ENCODE data around the gene DMRTA2.
"Not testable (repeated sequence)": the region's sequence is repeated elsewhere in the genome, so short reads cannot be mapped to it uniquely, and the experiment has no call there.

Gene DMRTA2

GRCh38 chr1:50422675-50422945 lies 633 bp downstream of the DMRTA2 start:
- DNase-seq: no peak

- no peak for DNase-seq
Measured at GRCh38 chr1:50421768-50422674, 1.2 kb downstream of the DMRTA2 start.

GRCh38 chr1:50421366-50421748 lies 1.9 kb downstream of the DMRTA2 start:
- no peak for DNase-seq

- no peak for DNase-seq
Measured at GRCh38 chr1:50420689-50421365, 2.4 kb downstream of the DMRTA2 start.

GRCh38 chr1:50419907-50420677 lies 3.2 kb downstream of the DMRTA2 start:
- DNase-seq: no peak

- DNase-seq: no peak
Measured at GRCh38 chr1:50419192-50419906, 3.9 kb downstream of the DMRTA2 start.

GRCh38 chr1:50418600-50419109 lies 4.6 kb downstream of the DMRTA2 start:
- no peak for DNase-seq

GRCh38 chr1:50417946-50418599 lies 5.2 kb downstream of the DMRTA2 start:
- DNase-seq: no peak

GRCh38 chr1:50417507-50417906 lies 5.7 kb downstream of the DMRTA2 start:
- no peak for DNase-seq

GRCh38 chr1:50416553-50417453 lies 6.4 kb downstream of the DMRTA2 start:
- DNase-seq: no peak

- DNase-seq: no peak
Measured at GRCh38 chr1:50416150-50416527, 7.1 kb downstream of the DMRTA2 start.

GRCh38 chr1:50415235-50416149 lies 7.8 kb downstream of the DMRTA2 start:
- no peak for DNase-seq

GRCh38 chr1:50414853-50415234 lies 8.4 kb downstream of the DMRTA2 start:
- no peak for DNase-seq

GRCh38 chr1:50412813-50413476 lies 10.3 kb downstream of the DMRTA2 start:
- DNase-seq: no peak

- DNase-seq: no peak
Measured at GRCh38 chr1:50405814-50406213, 17.4 kb downstream of the DMRTA2 start.

- DNase-seq: no peak
Measured at GRCh38 chr1:50393522-50394120, 29.6 kb downstream of the DMRTA2 start.

- DNase-seq: not testable (repeated sequence)
Measured at GRCh38 chr1:50381551-50381950, 41.7 kb downstream of the DMRTA2 start.

- DNase-seq: no peak
Measured at GRCh38 chr1:50378770-50379169, 44.5 kb downstream of the DMRTA2 start.

GRCh38 chr1:50373532-50373931 lies 49.7 kb downstream of the DMRTA2 start:
- DNase-seq: no peak

Measured in inflammatory macrophage treated with lipopolysaccharide for 1 hour (primary cell).